Prostate gland (tissue), 2 donors: ENCODE data around the gene TRAF7.

ENCODE experiments used
- CTCF ChIP-seq, 4 experiments: fragments of 200-600 bp in 2 of 4; fragments of 450-650 bp in 2 of 4; sonication (generic) in 2 of 4; IDR thresholded peaks; 1 replicate in 3 of 4; 2 replicates in 1 of 4; pipeline ENCODE4 v1.5.1; 2016 to 2019; ENCODE audit warnings: antibody characterized with exemption in 4 of 4, mild to moderate bottlenecking in 2 of 4, moderate library complexity in 2 of 4
- POLR2A ChIP-seq: fragments of 450-650 bp; IDR thresholded peaks from one replicate; pipeline ENCODE4 v1.6.1; 2016; ENCODE audit warnings: antibody characterized with exemption, mild to moderate bottlenecking
- POLR2AphosphoS5 ChIP-seq: sonication (generic); formaldehyde crosslinking; IDR thresholded peaks from one replicate; pipeline ENCODE4 v1.6.1; 2017; ENCODE audit warnings: antibody characterized with exemption

GRCh38 chr16:2195322-2196161 is 40.0 kb downstream of the TRAF7 start:
- TF ChIP-seq CTCF (IDR thresholded peaks at IDR 0.05) (no peak), POLR2A (no peak), POLR2AphosphoS5 (no peak)
